IPS-18c (cell line): Measurements from ENCODE around the gene PTMA.
"Not testable (repeated sequence)": the region's sequence is repeated elsewhere in the genome, so short reads cannot be mapped to it uniquely, and the experiment has no call there.

Source experiments
- H3K4me3 ChIP-seq: 2 replicates; pipeline ENCODE4 v1.7.0; 2013; ENCODE audit warnings: low read depth, mild to moderate bottlenecking, low read length, moderate library complexity; ENCODE audit not compliant: insufficient read depth
- H3K9me3 ChIP-seq: one replicate; pipeline ENCODE4 v1.6.1; 2013; ENCODE audit warnings: mild to moderate bottlenecking, low read length, moderate library complexity; ENCODE audit not compliant: control insufficient read depth, insufficient read depth

PTMA gene

DNA sequence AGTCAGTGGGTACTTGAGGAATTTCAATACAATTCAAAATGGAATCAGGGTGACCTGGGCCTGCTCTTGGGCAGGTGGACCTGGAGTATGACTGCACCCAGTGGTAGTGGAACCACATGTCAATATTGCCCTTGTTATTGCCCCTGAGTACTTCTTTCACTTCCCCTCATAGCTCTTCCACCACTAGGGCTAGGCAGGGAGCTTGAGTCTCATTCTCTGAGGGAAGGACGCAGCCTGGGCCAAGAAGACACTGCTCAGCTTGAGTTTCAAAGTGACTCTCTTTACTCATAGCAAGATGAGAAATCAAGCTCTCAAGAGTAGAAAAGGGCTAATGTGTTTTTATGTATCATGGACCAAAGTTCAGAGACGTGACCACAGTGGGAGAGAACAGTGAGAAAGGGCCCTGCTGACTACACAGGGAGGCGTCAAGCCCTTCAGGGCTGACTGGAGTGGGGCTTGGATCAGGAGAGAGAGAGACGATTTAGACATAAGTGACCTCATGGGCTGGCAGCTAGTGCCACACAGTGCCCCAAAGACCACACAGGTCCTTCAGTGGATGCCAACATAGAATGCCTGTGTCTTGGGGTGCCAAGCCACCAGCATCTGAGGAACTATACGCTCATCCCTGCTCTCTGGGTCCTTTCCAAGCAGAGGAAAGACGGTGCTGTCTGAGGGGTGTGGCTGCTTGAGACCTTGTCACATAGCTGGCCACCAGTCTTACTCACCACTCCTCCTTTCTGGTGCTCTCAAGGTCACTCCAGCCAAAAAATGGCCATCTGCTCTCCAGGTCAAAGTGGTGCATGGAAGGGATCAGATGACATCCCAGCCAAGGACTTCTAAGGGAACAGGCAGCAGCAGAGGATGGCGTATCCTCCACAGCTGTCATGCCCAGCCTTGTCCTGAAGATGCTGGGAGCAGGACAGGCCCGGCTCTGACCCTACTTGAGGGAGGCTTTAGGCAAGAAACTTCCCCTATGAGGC lies 13.0 kb downstream of the PTMA start:
- H3K9me3 ChIP-seq, result peaks cover 2% of the 10 kb centered on the region

DNA sequence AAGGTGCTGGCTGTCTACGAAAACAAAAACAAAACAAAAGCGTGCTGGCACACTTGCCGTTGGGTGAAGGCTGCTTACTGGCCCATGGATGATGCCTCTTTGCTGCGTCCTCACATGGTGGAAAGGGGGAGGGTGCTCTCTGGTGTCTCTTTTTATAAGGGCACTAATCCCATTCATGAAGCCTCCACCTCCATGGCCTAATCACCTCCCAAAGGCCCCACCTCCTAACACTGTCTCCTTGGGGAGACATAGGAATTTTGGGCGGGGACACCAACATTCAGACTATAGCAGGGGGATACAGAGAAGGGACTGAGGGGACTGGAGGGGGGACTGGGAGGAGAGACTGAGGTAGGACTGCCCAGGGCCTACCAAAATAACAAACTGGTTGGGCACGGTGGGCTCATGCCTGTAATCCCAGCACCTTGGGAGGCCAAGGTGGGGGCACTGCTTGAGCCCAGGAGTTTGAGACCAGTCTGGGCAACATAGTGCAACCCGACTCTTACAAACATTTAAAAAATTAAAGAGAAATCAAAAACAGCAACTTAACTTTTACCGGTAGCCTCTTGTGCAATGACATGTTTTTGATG lies 14.5 kb downstream of the PTMA start:
- Histone ChIP-seq H3K9me3 (peaks cover 2% of the 10 kb centered on the region), H3K4me3 (no peak overlapping the region; the same call in 1 of the 2 replicates)

More for the DNA sequence above, 13.0 kb downstream of the PTMA start:
- H3K4me3 ChIP-seq, result no peak overlapping the region

DNA sequence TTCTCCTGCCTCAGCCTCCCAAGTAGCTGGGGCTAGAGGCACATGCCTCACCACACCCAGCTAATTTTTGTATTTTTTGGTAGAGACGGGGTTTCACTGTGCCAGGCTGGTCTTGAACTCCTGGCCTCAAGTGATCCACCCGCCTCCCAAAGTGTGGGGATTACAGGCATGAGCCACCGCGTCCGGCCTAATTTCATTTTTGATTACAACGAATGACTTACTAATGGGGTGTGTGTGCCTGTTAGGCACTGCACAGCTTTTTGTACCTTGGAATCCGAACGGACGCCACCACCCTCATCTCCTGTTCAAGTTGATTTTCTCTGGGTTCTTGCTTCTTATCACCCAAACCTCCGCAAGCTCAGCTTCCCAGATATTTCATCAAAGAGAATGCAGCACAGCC lies 17.2 kb downstream of the PTMA start:
- Histone ChIP-seq H3K4me3 (no peak overlapping the region), H3K9me3 (peaks cover 2% of the 10 kb centered on the region)

DNA sequence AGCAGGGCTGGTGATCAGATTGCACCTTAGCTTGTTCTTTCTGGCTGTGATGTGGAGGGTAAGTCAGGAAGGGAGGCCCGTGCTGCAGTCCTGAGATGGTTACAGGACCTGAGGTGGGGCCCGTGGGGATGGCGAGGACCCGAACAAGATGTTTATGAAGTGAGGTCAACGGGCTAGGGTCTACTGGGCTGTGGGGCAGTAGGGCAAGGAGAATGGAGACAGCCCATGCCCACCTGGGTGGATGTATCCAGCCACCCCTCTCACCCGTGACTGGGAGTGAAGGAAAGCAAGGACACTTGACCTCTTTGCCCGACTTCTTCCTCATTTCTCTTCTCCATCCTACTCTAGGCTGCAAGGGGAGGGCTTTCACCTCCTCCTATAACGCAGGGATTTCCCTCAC lies 18.0 kb downstream of the PTMA start:
- H3K9me3 ChIP-seq, result peaks cover 2% of the 10 kb centered on the region
- no peak overlapping the region for H3K4me3 ChIP-seq

DNA sequence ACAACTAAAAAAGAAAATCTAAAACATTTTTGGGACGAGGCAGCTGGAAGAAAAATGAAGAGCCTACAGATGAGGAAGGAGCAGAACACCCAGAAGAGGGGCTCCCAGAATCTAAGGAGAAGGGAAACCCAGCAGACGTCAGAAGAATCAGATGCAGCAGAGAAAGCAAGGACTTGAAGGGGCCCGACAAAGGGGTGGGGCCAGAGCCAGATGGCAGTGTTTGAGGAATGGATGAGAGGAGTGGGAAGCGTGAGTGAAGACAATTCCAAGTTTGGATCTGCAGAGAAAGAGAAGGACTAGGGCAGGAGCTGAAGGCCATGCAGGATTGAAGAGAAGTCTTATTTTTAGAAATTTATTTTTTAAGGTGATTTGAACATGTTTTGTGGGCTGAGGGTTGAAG lies 19.3 kb downstream of the PTMA start:
- peaks cover 2% of the 10 kb centered on the region for H3K9me3 ChIP-seq
- no peak overlapping the region for H3K4me3 ChIP-seq

DNA sequence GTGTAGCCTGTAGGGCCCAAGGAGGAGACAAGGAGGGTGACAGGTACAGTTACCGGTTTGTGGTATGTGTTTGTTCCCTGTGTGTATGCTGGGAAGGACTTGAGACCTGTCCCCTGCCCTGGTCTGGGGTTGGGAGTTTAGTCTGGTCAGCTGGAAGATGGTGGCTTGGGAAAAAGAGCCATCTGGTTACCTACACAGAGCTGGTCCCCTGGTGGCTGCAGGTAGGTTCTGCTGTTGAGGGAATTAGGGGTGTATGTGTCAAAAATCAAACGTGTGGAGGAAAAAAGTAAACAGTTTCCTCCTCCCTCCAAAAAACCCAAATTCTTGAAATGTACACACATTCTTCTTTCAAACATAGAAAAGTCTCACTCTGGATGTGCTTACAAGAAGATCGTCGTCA lies 24.3 kb downstream of the PTMA start:
- H3K4me3 ChIP-seq, result no peak overlapping the region

DNA sequence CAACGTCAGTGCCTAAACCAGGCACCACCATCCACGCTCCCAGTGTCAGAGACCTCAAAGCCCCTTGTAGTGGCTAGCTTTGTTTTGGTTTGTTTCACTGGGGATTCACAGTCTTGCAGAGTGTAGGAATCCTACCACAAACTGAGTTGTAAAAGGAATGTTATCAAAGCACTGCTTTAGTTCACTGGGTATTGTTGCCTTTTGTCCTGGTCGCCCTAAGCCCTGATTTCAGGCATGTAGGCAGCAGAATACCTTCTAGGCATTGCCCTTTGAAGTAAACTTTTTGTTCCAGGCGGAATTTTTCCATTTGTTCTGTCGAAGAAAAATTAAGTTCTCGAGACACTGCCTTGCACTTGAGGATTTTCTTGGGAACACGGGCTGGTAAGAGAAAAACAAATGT lies 29.4 kb downstream of the PTMA start:
- H3K9me3 ChIP-seq, result no peaks in the 10 kb centered on the region
- H3K4me3 ChIP-seq, result no peak overlapping the region

More for the DNA sequence above, 24.3 kb downstream of the PTMA start:
- peaks cover 2% of the 10 kb centered on the region for H3K9me3 ChIP-seq

DNA sequence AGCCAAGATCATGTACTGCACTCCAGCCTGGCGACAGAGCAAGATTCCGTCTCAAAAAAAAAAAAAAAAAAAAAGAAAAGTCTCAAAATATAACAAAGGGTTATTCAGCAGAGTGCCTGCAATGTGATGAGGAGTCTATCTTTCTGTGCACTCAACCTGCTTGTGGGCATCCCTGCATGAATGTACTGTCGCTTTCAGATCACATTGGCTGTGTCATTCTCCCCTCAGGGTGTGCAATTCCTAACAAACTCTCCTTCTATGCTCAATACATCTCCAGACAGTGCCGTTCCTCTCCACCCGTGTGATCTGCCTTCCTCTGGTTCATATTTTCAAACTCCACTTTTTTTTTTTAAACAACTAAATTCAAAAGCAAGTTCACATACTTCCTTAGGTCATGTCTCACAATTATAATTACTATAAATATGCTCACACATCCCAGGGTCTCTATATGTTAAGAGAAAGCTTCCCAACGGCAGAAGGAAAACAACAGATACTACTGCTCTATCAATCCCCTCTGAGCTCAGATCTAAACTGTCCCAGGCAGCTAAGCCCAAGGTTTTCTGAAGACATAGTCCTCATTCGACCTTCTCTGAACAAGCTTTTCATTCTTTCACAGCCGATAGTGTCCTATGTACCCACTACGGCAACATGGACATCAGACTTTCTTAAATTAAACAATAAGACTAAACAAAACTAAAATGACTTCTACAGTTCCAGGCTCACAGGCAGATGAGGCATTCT lies 35.2 kb downstream of the PTMA start:
- Histone ChIP-seq H3K9me3 (no peaks in the 10 kb centered on the region), H3K4me3 (no peak overlapping the region)

DNA sequence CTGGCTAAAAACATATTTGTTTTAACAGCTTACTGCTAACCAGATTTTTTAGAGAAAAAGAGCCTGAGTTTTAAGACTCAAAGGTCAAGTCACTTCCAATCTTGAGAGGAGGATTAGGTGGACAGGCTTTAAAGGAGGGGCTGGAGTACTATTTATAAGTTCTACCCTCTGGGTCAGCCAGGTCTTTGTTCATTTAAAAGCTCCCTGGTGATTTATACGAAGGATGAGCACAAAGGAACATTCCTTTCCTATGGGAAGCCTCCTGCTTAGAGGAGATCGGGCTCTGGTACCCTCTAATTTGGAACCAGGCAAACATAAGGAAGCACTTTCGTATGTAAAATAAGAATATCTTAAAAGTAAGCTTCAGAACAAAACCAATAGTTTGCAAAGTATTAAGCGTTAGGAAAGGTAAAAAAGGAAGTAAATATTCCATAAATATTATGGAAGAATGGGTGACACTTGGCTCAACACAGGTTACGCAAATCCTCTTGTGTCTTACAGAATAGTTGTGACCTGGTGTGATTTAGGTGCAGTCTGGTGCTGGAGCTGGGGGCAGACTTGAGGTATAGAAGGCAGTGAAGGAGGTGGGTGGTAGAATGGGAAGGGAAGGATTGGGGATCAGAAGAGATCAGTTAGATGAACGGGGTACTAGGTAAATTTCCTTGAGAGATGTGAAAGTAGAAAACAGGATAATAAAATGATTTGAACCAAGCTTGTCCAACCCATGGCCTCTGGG lies 37.1 kb downstream of the PTMA start:
- H3K9me3 ChIP-seq, result no peaks in the 10 kb centered on the region
- no peak overlapping the region for H3K4me3 ChIP-seq

DNA sequence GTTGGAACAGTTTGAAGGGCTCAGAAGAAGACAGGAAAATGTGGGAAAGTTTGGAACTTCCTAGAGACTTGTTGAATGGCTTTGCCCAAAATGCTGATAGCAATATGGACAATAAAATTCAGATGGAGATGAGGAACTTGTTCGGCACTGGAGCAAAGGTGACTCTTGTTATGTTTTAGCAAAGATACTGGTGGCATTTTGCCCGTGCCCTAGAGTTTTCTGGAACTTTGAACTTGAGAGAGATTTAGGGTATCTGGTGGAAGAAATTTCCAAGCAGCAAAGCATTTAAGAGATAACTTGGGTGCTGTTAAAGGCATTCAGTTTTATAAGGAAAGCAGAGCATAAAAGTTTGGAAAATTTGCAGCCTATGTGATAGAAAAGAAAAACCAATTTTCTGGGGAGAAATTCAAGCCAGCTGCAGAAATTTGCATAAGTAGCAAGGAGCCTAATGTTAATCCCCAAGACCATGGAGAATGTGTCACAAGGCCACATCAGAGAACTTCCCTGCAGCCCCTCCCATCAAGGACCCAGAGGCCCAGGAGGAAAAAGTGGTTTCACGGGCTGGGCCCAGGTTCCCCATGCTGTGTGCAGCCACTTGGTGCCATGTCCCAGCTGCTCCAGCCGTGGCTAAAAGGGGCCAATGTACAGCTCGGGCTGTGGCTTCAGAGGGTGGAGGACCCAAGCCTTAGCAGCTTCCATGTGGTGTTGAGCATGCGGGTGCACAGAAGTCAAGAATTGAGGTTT lies 40.0 kb downstream of the PTMA start:
- H3K4me3 ChIP-seq, H3K9me3 ChIP-seq: not testable (repeated sequence)

DNA sequence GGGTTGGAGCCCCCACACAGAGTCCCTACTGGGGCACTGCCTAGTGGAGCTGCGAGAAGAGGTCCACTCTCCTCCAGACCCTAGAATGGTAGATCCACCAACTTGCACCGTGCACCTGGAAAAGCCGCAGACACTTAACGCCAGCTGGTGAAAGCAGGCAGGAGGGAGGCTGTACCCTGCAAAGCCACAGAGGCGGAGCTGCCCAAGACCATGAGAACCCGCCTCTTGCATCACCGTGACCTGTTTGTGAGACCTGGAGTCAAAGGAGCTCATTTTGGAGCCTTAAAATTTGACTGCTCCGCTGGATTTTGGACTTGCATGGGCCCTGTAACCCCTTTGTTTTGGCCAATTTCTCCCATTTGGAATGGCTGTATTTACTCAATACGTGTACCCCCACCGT lies 40.7 kb downstream of the PTMA start:
- not testable (repeated sequence) for H3K4me3 ChIP-seq, H3K9me3 ChIP-seq

DNA sequence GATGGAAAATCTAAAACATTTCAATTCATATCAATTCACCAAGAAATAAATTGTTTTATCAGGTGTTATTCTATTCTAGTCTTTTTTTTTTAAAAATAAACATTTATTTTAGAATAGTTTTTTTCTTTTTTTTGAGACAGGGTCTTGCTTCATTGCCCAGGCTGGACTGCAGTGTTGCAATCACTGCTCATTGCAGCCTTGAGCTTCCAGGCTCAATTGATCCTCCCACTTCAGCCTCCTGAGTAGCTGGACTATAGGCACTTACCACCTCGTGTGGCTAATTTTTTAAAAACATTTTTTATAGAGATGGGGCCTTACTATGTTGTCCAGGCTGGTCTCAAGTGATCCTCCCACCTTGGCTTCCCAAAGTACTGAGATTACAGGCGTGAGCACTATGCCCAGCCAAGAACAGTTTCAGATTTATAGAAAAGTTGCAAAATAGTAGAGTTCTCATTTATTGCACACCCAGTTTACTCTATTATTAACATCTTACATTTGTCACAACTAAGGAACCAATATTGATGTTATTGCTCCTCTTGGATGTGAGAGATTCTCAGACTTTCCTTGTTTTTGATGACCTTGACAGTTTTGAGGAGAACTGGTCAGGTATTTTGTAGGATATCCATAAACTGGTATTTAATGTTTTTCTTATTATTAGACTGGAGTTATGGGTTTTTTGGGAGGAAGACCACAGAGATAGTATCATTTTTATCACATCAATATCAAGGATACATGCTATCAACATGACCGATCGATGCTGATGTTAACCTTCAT lies 42.9 kb downstream of the PTMA start:
- no peaks in the 10 kb centered on the region for H3K9me3 ChIP-seq
- H3K4me3 ChIP-seq, result no peak overlapping the region

DNA sequence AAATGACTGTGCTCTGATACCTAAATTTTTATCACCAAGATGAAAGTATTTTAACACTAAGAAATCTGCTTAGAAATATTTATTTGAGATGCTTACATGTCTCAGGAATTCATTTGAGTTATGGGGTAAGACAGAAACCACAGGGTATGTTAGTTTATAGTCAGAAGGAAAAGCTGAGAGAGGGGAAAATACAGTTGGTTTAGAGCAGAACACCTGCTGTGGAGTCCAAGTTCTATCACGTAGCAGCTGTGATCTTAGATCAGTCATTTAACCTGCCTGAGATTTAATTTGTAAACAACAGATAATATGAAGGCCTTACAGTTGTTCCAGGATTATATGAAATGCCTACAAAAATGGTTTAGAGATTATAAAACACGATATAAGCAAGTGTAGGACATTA lies 43.7 kb downstream of the PTMA start:
- Histone ChIP-seq H3K4me3 (no peak overlapping the region), H3K9me3 (no peaks in the 10 kb centered on the region)

DNA sequence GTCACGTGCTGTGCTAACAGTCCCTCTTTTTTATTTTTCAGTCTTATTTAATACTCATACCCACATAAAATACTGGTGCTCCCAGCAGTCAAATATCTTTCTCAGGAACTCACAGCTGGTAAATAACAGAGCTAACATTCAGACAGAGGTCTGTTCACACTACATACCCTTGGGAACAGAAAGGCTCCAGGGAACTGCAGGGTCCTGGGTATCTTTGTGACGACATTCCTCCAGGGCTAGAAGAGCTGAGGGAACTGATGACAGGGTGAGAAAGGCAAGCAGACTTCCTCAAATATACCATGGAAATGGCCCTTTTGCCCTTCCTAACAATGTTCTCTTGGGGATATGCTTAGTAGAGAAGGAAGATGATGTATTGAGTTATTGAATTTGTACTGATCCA lies 53.4 kb downstream of the PTMA start:
- H3K9me3 ChIP-seq, result no peaks in the 10 kb centered on the region
- H3K4me3 ChIP-seq, result no peak overlapping the region
